ENCODE measurements around the gene ZNF471.
A peak's percentile ranks its signal among the peaks of the same experiment; 100 is the strongest.

- TF ChIP-seq CTCF (conservative IDR thresholded peaks at IDR 0.05; ENCODE audit: low read depth in 2 of 2), result no peak
- no peak for TF ChIP-seq EZH2 (IDR thresholded peaks at IDR 0.05; ENCODE audit: low read depth, unreplicated experiment)
- TF ChIP-seq REST (IDR thresholded peaks at IDR 0.05; ENCODE audit: unreplicated experiment), result no peak
- no peak for TF ChIP-seq JUNB (IDR thresholded peaks at IDR 0.05; ENCODE audit: unreplicated experiment)
- TF ChIP-seq POLR2AphosphoS5 (IDR thresholded peaks at IDR 0.05; ENCODE audit: low read depth), result peak; percentile 31; the same call in 1 of the 2 replicates
These were observed 30.7 kb downstream of the ZNF471 start for GRCh38 chr19:56538254-56538760.

All from GM23338 (cell line).